ENCODE data around the gene GP5.

DNA sequence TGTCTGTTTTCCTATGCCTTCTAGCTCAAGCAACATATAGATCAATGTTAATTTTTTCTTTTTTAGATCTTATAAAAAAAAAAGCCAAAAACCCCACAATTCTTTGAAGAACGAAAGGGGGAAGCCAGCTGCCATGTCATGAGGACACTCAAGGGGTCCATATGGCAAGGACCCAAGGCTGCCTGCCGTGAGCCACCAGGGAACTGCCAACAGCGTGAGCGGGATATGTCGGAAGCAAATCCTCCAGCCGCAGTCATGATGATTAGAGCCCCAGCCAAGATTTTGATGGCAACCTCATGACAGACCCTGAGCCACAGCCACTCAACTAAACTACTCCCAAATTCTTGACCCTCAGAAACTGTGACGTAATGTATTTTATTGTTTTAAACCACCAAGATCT, 6.5 kb downstream of the GP5 start:
- no peak for TF ChIP-seq EHMT2 (IDR thresholded peaks at IDR 0.05)
- no peak for TF ChIP-seq MECOM (CRISPR knock-in tag; IDR thresholded peaks at IDR 0.05)
- no peak for TF ChIP-seq MYC (IDR thresholded peaks at IDR 0.05; ENCODE audit: low read depth, low read length)
- TF ChIP-seq MYC (CRISPR knock-in tag; IDR thresholded peaks at IDR 0.05; ENCODE audit: borderline replicate concordance, low read depth): no peak
- TF ChIP-seq CREB1 (IDR thresholded peaks at IDR 0.05): no peak
- TF ChIP-seq CREB1 (CRISPR knock-in tag; IDR thresholded peaks at IDR 0.05): no peak
- TF ChIP-seq, protein P1, sequence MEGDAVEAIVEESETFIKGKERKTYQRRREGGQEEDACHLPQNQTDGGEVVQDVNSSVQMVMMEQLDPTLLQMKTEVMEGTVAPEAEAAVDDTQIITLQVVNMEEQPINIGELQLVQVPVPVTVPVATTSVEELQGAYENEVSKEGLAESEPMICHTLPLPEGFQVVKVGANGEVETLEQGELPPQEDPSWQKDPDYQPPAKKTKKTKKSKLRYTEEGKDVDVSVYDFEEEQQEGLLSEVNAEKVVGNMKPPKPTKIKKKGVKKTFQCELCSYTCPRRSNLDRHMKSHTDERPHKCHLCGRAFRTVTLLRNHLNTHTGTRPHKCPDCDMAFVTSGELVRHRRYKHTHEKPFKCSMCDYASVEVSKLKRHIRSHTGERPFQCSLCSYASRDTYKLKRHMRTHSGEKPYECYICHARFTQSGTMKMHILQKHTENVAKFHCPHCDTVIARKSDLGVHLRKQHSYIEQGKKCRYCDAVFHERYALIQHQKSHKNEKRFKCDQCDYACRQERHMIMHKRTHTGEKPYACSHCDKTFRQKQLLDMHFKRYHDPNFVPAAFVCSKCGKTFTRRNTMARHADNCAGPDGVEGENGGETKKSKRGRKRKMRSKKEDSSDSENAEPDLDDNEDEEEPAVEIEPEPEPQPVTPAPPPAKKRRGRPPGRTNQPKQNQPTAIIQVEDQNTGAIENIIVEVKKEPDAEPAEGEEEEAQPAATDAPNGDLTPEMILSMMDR (IDR thresholded peaks at IDR 0.05 in 2 of 3, conservative IDR thresholded peaks at IDR 0.05 in 1 of 3; ENCODE audit: insufficient read depth in 2 of 3, low read depth in 1 of 3, low read length in 3 of 3): no peak
- TF ChIP-seq, protein P2, sequence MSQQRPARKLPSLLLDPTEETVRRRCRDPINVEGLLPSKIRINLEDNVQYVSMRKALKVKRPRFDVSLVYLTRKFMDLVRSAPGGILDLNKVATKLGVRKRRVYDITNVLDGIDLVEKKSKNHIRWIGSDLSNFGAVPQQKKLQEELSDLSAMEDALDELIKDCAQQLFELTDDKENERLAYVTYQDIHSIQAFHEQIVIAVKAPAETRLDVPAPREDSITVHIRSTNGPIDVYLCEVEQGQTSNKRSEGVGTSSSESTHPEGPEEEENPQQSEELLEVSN (IDR thresholded peaks at IDR 0.05; ENCODE audit: borderline replicate concordance in 1 of 2, extremely low read depth in 1 of 2, insufficient read depth in 1 of 2, insufficient read length in 1 of 2, low read depth in 1 of 2, low read length in 1 of 2, poor library complexity in 1 of 2, severe bottlenecking in 1 of 2): no peak
- no peak for TF ChIP-seq EZH2 (IDR thresholded peaks at IDR 0.05; ENCODE audit: borderline replicate concordance, low read depth, low read length)
- TF ChIP-seq PRDM10 (IDR thresholded peaks at IDR 0.05; ENCODE audit: partially characterized antibody): no peak
- TF ChIP-seq ARID2 (IDR thresholded peaks at IDR 0.05): no peak
- TF ChIP-seq, protein P3, sequence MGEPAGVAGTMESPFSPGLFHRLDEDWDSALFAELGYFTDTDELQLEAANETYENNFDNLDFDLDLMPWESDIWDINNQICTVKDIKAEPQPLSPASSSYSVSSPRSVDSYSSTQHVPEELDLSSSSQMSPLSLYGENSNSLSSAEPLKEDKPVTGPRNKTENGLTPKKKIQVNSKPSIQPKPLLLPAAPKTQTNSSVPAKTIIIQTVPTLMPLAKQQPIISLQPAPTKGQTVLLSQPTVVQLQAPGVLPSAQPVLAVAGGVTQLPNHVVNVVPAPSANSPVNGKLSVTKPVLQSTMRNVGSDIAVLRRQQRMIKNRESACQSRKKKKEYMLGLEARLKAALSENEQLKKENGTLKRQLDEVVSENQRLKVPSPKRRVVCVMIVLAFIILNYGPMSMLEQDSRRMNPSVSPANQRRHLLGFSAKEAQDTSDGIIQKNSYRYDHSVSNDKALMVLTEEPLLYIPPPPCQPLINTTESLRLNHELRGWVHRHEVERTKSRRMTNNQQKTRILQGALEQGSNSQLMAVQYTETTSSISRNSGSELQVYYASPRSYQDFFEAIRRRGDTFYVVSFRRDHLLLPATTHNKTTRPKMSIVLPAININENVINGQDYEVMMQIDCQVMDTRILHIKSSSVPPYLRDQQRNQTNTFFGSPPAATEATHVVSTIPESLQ (CRISPR knock-in tag; IDR thresholded peaks at IDR 0.05): no peak
- no peak for TF ChIP-seq SP1 (CRISPR knock-in tag; IDR thresholded peaks at IDR 0.05)
- TF ChIP-seq E2F5 (CRISPR knock-in tag; IDR thresholded peaks at IDR 0.05): no peak

Measured in K562 (cell line).